HG03565 (cell line): Measurements from ENCODE around the gene EFCAB12.
"Not testable (repeated sequence)": the region's sequence is repeated elsewhere in the genome, so short reads cannot be mapped to it uniquely, and the experiment has no call there.

ENCODE experiments used
- ATAC-seq: cut with Tn5 transposase; IDR thresholded peaks from one replicate; pipeline ENCODE4 v1.9.1; 2021; ENCODE audit warnings: mild to moderate bottlenecking, moderate library complexity; ENCODE audit not compliant: unreplicated experiment

EFCAB12 gene

DNA sequence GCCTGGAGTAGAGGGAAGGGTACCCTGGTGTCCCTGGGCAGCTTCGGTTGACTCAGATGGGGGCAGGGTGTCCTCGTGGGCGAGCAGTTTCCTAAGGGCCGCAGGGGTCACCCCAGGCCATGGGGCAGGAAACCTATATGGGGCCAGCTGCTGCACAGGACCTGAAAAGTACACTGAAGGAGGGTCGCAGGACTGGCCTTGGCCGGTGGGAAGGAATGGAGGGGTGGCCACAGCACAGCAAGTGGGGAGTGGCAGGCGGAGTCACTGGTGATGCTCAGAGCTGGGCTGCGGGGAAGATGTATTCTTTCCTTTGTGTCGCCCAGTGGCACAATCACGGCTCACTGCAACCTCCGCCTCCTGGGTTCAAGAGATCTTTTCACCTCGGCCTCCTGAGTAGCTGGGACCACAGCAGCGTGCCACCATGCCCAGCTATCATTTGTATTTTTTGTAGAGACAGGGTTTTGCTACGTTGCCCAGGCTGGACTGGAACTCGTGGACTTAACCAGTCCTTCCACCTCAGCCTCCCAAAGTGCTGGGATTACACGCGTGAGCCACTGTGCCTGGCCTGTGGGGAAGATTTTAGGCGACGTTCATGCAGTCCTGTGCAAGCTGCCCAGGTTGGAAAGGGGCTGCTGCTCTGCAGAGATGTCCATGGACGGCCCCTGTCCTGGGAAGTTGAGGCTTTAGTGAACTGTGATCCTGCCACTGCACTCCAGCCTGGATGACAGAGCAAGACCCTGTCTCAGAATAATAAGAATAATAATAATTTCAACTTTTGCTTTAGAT is 57.2 kb downstream of the EFCAB12 start:
- no peak for ATAC-seq

DNA sequence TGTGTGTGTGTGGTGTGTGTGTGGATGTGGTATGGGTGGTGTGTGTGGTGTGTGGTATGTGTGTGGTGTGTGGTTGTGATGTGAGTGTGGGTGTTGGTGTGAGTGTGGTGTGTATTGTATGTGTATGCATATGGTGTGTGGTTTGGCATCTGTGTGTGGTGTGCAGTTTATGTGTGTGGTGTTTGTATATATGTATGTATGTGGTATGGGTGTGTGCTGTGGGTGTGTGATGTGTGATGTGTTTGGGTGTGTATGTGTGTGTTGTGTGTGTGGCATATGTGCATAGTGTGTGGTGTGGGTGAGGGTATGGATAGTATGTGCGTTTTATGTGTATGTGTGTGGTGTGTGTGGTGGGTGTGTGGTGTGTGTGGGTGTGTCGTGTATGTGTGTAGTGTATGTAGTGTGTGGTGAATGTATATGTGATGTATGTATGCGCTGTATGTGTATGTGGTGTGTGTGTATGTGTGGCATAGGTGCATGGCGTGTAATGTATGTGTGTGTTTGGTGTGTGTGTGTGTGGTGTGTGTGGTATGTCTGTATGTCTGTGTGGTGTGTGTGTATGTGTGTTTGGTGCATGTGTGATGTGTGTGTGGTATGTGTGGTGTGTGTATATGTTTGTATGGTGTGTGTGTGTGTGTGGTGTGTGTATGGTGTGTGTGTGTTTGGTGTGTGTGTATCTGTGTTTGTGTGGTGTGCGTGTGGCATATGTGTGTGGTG is 58.0 kb downstream of the EFCAB12 start:
- no peak for ATAC-seq

DNA sequence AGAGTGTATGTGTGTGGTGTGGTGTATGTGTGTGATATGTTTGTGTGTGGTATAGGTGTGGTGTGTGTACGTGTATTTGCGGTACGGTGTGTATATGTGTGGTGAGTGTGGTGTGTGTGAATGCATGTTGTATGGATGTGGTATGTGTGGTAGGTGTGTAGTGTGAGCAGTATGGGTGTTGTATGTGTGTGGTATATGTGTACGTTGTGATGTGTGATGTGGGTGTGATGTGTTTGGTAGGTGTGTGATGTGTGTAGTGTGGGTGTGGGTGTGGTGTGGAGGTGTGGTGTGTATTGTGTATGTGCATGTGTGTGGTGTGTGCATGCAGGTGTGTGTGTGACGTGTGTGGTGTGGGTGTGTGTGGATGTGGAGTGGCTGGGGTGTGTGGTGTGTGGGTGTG is 58.7 kb downstream of the EFCAB12 start:
- ATAC-seq, result no peak

DNA sequence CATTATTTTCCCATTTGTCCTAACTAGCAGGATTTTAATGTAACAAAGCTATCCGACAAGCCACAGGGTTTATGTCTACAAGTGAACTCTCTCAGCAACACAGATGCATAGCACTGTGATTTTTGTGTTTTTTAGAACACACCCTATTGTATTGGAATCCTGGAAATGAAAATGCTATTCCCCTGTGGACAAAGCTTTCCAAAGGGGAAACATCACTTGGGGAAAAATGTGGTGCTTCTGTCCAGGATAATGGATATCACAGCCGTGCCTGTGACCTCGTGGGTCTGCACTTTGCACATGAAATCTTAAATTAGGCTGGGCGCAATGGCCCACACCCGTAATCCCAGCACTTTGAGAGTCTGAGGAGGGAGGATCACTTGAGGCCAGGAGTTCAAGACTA is 60.6 kb downstream of the EFCAB12 start:
- ATAC-seq, result no peak

DNA sequence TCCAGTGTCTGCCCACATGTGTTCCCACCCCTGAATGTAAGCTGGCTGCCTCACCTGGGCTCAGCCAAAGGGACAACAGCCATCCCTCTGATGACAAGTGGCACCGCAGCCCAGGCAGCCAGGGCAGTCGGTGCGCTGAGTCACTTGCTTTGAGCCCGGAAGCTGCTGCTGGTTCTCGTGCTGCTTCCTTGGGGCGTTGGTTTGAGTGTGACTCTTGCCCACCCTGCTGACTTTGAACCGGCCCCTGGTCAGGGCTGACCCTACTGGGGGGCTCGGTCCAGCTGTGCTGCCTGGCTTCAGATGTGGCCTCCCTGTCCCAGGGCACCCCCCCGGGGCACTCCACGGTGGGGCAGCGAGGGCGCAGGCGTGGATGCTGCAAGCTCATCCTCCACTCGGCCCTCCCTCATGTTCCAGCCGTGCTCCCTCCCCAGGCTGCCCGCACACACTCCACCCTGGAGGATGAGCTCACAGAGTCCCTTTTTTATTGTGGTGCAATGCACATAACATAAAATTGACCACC is 62.1 kb downstream of the EFCAB12 start:
- ATAC-seq, result no peak

DNA sequence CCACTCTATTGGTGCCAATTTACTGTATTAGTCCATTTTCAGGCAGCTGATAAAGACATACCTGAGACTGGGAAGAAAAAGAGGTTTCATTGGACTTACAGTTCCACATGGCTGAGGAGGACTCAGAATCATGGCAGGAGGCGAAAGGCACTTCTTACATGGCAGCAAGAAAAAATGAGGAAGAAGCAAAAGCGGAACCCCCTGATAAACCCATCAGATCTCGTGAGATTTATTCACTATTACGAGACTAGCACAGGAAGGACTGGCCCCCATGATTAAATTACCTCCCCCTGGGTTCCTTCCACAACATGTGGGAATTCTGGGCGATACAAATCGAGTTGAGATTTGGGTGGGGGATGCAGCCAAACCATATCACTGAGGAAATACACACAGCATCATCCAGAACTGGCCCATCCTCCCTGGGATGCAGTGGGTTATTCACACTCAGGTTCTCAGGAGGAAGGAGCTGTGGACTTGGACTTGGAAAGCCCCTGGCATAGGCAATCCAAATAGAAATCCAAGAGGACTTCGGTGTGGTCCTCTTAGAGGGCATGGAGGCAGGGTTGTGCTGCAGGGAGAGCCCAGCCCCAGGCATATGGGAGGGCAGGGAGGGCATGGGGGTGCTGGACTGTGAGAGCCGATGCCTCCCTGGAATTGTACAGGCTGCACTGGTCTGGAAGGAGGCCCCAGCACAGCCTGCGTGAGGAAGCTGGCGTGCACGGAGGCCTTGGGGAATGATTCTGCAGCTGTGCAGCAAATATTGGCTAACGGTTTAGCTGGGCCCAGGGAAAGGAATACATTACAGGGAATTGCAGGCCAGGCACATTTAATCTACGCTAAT is 62.9 kb downstream of the EFCAB12 start:
- no peak for ATAC-seq

DNA sequence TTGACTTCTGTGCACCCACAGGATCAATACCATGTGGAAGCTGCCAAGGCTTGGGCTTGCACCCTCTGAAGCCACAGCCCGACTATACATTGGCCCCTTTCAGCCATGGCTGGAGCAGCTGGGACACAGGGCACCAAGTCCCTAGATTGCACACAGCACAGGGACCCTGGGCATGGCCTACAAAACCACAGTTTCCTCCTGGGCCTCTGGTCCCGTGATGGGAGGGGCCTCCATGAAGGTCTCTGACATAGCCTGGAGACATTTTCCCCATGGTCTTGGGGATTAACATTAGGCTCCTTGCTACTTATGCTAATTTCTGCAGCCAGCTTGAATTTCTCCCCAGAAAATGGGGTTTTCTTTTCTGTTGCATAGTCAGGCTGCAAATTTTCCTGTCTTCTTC is 63.6 kb downstream of the EFCAB12 start:
- ATAC-seq, result not testable (repeated sequence)

DNA sequence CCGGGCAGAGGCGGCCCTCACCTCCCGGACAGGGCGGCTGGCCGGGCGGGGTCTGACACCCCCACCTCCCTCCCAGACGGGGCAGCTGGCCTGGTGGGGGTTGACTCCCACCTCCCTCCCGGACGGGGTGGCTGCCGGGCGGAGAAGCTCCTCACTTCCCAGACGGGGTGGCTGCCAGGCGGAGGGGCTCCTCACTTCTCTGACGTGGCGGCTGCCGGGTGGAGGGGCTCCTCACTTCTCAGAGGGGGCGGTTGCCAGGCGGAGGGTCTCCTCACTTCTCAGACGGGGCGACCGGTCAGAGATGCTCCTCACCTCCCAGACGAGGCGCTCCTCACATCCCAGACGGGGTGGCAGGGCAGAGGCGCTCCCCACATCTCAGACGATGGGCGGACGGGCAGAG is 65.1 kb downstream of the EFCAB12 start:
- ATAC-seq, result not testable (repeated sequence)

DNA sequence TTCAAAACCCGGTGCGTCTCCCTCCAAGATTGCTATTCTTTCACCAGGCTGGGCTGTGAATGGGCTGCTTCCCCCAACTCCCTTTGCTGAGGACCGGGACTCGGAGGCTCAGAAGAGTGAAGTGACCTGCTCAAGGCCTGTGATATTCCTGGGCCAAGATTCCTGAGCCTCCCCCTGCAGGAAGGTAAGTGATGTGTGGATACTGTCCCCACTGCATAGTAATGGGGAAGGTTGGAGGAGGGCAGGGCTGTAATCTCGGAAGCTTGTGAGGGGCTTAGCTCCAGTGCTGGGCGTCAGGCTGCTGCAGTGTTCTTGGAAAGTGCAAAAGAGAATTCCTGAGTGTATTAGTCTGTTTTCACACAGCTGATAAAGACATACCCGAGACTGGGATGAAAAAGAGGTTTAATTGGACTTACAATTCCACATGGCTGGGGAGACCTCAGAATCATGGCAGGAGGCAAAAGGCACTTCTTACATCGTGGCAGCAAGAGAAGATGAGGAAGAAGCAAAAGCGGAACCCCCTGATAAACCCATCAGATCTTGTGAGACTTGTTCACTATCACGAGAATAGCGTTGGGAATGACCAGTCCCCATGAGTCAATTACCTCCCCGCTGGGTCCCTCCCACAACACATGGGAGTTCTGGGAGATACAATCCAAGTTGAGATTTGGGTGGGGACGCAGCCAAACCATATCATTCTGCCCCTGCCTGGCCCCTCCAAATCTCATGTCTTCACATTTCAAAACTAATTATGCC is 67.6 kb downstream of the EFCAB12 start:
- ATAC-seq, result no peak

DNA sequence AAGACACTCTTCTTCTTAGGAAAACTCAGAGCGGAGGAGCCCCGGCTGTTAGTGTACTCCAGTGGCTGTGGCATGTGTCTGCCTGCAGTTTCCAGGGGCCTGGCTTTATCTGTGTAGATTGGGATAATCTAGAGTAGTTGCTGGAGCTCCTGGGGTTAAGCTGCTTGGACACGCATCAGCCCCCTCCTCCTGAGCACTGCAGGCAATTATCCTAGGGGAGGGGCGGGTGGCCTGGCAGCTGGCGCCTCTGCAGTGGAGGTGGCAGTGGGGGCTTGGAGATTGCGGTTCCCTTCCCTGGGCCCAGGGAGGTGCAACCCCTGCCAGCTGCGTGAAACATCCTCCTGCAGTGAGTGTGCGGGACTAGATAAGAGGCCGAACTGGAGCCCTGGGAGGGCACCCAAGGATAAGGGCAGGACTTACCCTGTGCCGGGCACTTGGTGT is 68.2 kb downstream of the EFCAB12 start:
- no peak for ATAC-seq

DNA sequence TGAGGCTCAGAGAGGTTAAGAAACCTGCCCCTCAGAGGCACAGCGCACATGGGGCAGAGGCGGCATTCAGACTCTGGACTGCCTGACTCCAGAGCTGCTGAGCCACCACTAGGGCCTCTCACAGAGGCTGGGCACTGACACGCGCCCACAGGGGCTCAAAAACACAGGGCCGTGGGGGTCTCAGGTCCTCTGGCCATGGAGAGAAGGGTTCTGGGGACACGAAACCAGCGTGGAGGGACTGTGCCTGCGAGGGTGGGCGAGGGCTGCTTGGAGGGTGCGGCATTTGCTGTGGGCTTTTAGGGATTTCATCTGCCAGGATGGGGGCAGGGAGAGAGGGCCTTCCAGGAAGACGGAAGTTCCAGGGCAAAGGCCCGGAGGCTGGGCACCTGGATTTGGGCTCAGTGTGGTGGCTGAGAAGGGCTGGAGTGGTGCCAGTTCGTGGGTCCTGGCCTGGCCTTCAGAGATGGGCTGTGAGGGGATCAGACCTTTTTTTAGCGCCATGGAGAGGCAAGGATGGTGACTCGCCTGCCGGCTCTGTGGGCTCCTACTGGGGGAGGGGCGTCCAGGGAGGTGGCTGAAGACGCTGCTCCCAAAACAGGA is 69.6 kb downstream of the EFCAB12 start:
- no peak for ATAC-seq

DNA sequence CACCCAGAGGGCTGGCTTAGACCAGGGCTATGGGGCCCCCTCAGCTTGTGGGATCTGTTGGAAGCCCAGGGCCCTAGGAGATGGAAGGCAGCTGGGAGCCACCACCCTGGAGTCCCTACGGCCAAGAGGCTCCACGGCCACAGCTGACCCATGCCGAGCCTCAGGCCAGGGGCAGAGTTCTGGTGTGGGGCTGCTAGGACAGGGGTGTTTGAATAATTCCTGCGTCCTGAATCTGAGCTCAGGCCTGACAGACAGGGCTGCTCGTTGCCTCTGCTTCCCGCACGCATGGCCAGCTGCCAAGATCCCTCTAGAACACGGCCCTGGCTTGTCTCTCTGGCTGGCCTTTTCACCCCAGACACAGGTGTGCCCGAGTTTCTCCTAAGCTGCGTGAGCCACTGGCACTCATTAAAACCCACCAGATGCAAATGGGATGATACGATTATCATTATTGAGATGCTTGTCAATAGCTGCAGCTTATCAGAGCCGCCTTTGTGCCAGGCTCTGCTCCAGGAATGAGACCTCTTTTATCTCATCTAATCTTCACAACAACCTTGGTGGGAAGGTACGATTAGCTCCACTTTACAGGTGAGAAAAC is 70.2 kb downstream of the EFCAB12 start:
- no peak for ATAC-seq

DNA sequence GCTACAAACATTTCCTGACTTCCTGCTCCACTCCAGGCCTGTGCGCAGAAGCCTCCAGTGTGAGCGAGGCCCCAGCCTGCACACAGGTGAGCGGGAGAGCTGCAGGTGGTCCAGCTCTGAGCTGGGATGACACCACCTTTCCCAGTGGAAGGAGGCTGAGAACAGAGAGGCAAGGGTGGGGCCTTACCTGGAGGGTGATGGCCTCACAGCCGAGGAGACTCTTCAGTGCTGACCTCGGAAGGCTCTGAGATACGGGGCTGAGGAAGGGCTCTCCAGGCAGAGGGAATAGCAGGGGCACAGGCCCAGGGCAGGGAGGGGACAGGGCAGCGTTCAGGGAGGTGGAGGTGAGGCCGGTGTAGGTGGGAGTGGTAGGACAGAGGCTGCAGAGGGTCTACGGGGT is 70.8 kb downstream of the EFCAB12 start:
- ATAC-seq, result no peak

DNA sequence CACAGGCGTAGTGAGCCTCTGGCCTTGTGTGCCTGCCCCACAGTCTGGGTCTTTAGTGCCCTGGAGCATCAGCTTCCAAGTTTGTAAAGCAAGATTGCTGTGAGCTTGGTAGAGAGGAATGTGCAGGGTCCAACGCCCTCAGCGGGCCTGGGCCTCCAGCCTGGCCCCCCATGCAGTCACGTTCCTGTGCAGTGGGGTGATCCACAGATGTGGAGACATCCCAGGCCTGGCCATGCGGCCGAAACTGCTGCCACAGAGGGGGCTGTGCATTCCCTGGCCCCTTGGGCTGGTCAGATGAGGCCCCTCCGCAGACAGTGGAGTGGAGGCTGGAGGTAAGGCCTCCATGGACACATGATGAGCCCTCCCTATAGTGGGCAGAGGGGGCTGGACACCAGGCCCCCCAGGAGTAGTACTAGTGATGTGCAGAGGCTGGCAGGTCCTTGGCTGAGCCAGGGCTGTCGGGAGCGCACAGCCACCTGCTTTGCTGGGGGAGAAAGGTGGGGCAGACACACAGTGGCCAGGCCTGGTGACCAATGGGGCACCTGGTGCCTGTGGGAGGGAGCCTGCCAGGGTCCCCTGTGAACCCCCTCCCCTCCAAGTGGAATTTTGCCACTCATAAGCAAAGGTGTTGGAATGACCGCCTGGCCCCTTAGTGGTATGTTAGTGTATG is 71.5 kb downstream of the EFCAB12 start:
- no peak for ATAC-seq

DNA sequence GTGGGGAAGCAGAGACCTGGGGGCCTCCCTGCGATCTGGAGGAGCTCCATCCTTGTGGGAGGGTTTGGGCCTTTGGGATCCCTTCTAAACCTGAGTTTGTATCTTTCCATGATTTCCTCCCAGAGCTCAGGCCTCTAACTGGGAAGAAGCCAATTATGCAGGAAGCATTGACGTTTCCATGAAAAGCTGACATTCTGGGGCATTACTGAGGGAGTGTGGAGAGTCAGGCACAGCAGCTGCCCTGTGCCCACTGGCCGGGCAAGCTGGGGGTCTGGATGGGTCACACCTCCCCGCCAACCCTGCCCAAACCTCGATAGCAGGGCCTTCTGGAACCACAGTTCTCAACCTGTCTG is 74.9 kb downstream of the EFCAB12 start:
- ATAC-seq, result no peak

DNA sequence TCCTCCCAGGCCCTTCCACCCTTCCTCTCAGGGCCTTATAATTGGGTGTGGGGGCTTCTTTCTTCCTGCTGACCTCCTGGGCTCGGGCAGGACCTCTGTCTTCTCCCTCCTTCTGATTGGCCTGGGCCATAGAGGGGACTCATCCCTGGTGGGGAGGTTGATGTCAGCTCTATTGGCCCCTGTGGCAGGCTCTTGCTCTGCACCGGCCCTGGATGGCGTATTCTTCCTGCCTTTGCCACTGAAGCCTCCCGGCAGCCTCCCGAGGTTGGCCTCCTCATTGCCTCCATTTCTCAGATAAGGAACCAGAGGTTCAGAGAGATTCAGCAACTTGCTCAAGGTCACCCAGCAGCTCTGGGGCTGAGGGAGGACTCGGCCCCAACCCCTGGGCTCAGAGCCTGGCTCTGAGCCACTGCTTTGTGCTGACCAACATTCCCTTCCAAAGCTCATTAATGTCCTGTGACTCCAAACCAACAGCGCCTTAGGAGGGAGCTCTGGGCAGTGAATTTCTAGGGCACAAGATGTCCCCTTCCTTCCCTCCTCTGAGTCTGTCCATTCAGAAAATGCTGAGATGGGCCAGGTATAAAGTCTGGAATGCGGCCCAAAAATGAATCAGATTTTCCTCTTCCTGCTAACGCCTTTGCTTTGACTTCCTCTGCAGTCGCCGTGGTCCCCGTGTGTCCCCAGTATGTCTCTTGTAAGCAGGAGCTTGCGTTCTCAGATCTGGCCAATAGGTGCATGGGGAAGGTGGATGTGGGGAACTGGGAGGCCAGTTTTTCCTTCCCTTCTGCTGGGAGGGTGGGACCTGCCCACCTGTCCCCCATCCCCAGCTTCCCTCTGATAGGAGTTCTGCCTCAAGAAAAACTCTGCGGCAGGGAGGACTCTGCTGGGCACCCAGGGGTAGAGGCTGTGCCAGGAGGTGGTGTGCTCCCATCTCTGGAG is 75.5 kb downstream of the EFCAB12 start:
- ATAC-seq, result no peak

DNA sequence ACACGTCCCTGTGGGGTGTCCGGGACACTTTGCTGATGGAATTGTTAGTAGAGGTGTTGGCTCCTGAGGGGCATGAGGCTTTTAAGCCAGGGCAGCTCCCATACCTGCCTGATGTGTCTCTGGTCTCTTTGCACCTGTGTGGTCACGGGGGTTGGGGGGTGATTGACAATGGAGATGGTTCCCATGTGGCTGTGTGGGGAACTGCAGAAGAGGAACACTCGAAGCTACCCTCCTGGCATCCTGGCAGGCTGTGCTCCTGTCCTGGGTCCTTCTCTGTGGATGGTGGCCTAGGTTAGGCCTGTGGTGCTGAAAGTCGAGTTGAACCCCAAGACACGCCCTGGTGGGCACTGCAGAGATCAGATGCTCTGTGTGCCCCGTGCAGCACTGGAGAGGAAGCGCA is 76.4 kb downstream of the EFCAB12 start:
- no peak for ATAC-seq
